RPMI8226 (cell line): ENCODE results near the gene TMEM81.

Experiments used
- DNase-seq: peaks from one replicate; pipeline ENCODE4 v3.0.0-alpha.2; 2015

Gene TMEM81

DNA sequence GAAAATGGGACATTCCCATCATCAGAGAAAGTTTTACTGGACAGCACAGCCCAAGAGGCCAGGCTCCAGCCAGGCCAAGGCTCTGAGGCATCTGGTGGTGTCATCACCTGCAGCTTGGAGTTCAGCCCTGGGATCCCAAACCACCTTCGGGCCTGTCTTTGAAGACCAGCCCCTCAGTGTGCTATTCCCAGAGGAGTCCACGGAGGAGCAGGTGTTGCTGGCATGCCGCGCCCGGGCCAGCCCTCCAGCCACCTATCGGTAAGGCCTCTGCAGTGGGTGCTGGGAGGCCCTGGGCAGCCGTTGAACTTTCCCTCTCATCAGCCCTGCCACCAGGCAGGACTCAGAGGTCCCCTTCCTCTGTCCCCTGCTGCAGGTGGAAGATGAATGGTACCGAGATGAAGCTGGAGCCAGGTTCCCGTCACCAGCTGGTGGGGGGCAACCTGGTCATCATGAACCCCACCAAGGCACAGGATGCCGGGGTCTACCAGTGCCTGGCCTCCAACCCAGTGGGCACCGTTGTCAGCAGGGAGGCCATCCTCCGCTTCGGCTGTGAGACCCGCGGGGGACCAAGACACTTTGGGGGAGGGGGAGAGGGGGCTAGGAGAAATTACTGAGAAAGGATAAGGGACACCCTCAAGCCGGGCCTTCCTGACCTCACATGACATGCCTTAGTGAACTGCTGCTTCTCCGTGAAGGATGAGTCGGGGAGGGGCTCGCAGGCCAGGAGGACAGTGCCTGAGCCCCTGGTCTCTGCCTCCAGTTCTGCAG, 26.3 kb downstream of the TMEM81 start:
- DNase-seq, result no peak

DNA sequence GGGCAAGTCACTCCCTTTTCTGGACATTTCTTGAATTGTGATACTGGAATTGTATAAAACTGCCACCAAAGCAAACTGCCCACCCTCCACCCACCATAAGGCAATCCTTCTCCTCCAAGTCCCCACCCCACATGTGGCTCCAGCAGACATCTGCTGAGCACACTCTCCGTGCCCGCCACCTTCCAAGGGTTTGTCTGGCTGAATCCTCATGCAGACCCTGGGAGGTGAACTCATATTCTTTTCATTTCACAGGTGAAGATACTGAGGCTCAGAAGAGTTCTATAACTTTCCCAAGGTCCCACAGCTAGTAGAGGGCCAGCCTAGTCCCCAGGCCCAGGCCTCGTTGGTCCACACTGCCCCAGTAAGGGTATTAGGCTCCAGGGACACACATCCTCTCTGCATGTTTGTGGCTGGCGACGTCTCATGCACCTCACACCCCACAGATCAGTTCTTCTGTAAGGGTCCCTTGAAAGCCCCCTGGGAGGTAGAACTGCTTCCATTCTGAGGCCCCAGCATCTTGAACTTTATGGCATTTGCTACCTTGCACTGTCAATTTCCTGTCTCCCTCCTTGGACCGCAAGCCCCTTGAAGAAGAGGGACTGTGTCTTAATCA, 27.2 kb downstream of the TMEM81 start:
- no peak for DNase-seq

DNA sequence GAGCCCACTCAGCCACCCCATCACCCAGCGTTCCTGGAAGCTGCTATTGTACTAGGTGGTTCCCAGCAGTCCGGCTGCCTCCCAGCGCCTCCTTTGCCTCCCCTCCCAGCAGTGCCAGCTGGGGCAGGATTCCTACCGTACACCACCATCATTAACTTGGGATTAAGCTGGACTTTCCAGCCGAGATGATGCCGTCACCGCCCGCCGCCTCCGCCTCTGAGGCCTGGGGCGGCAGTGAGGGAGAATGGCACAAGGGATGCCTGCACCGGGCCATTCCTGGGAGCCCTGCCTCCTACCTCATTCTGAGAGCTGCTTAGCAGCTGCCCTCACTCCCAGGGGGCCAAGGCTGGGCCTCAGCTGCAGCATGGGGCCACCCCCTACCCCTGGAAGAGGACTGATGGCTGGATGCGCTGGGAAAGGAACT, 28.1 kb downstream of the TMEM81 start:
- no peak for DNase-seq

DNA sequence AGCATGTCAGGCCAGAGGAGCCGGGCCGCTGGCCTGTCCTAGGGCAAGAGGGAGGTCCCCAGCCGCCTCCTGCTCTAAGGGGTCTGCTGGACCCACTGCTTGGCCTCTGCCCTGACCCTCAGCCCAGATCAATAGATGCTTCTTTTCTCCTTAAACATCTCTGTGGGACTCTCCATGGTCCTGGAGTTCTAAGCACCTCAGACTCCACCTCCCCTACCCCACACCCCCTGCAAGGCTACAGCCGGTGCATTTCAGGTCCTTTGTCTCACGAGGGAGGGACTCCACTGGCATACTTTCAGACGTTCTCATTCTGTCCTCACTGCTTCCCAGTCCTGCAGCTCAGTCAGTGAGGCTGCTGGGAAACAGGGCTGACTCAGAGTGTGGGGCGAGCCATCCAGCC, 30.2 kb downstream of the TMEM81 start:
- no peak for DNase-seq

DNA sequence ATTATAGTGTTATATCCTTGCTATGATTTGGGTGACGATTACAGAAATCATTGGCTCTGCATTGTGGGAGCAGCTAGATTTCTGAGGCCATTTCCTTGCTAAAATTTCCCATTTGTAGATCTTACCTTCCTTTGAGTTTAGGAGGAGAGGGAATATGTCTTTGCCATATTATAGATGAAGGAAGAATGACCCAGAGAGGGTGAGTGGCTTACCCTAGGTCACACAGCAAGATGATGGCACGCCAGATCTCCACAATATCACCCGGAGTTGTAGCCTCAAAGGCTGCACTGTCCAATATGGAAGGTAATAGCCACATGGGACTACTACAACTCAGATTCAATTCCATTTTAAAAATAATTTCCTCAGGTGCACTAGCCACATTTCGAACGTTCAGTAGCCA, 31.0 kb downstream of the TMEM81 start:
- DNase-seq, result no peak

DNA sequence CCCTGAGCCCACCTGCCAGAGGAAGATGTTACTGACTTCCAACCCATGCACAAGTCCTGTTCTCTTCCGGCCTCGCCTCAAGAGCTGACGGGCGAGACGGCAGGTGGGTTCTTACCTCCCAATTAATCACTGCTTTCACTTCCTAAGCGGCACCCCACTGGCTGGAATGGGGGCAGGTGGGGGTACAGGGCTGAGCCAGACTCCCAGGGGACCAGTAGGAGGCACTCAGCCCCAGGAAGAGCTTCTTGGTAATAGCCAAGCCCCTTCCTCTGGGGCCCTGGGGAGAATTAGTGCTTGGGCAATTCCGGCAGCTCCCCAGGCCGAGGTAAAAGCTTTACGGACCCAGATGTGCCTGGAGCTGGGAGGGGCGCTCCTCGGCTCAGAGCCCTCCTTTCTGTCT, 31.6 kb downstream of the TMEM81 start:
- no peak for DNase-seq

DNA sequence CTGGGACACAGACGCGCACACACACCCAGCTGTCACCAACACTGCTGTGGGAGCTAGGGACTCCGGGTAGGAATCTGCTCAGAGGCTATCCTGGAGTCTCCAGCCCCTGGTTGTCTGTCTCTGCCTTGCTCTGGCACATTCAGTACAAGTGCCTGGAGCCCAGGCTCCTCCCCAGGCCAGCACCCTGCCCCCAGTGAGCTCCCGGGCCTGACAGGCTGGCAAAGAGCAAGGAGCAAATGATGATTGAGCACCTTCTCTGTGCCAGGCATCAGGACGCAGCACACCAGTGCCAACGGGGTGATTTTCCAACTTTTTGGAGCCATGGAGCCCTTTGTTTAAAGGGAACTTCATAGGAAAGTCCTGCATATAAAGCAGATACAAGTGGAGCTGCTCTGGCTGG, 34.8 kb downstream of the TMEM81 start:
- DNase-seq, result no peak

DNA sequence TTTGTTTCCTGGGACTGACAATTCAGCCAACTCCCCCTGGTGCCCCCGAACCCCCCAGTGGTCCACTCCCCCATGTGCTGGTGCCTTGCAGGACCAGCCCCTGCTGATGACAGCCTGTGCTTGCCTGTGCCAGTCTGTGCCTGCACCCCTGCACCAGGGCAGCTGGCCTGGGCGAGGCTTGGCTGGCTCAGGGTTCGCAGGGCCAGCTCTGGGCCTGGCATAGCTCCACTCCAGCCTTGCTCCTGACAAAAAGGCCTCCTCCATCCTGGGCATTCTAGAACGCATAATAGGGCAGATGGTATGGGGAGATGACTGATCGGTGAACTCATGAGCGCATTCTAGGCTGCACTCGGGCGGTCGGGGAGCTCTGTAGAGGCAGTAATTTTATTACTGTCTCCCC, 35.9 kb downstream of the TMEM81 start:
- DNase-seq, result no peak

DNA sequence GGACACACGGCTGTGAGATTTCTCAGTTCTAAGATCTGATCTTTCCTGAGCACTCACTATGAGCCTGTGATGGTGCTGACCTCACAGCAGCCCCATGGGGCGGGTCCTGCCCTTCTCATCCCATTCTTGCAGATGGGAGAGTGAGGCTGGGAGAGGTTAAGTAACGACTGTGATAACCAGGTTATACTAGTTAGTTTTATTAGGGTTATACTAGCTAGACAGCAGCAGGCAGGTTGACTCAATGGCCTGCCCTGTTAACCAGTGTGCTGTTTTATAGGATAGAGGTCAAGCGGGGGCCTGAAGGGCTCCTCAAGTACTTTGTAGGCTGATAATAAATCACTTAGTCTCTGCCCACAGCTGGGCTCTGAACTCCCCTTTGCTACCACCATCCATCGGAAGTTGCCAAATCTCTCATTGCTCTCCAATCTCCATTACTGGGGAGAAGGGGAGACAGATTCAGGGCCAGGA, 36.5 kb downstream of the TMEM81 start:
- DNase-seq, result no peak

DNA sequence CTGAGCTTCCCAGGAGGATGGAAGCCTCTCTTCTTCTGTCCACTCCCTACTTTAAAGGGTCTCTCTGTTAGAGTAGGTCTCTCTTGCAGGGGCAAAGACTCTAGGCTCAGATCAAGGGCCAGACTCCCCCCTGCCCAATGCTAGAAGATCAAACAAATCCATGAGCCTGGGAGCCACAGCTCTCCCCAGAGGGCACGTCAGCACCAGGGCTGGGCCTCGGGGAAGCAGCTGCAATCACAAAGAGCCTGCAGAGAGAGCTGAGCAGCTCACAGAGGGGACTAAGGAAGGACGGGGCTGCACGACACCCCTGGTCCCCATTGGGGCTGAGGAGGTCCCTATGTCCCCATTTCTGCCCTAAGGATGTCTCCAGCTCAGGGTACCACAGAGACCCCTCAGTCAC, 37.4 kb downstream of the TMEM81 start:
- no peak for DNase-seq

DNA sequence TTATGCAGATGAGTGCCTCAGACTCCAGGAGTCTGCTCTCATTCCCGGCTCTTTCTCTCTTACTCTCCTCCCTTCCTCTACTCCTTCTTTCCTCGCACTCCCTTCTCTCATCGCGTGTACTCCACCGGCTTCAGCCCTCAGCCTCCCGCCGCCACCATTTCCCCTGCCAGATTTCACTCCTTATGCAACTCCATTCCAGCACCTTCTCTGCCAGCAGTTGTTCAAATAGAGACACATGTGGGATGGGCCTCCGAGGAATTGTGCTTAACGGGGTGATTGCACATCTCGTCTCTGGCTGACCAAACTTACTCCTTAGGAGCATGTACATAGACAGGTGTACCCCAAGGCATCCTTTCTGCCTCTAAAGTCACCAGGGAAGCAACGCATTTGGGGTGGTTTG, 39.1 kb downstream of the TMEM81 start:
- no peak for DNase-seq

DNA sequence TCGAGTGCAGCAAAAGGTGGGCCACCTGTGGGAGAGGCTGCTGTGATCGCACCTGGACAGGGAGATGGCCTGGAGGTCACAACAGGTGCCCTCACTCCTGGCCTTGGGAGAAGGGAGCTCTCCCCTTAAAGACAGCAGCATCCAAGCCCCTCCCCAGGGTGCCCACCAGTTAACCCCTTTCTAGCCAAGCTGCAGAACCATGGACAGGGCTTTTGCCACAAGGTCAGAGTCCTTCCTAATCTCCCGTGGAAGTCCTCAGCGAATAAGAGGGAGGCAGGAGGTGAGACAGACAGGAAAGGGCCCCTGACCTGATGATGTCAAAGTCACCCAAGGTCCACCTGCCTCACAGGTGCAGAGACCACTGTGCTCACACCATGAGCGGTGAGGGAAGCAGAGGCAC, 39.5 kb downstream of the TMEM81 start:
- no peak for DNase-seq

DNA sequence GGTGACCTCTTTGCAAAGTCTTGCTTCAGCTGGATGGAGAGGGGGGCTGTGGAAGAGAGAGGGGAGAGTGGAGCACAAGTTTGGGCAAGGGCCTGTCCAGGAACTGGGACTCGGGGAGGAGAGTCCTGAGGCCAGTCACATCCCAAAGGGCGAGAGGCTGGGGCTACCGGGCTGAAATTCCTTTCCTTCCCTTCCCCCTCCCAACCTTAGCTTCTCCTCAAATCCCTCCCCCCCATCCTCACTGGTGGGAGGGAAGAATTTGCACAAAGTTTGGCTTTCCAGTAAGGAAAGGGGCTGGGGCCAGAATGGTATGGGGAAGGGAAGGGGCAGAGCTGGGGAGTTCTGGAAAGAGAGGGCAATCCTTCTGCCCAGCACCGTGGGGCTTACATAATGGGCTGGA, 40.4 kb downstream of the TMEM81 start:
- no peak for DNase-seq

DNA sequence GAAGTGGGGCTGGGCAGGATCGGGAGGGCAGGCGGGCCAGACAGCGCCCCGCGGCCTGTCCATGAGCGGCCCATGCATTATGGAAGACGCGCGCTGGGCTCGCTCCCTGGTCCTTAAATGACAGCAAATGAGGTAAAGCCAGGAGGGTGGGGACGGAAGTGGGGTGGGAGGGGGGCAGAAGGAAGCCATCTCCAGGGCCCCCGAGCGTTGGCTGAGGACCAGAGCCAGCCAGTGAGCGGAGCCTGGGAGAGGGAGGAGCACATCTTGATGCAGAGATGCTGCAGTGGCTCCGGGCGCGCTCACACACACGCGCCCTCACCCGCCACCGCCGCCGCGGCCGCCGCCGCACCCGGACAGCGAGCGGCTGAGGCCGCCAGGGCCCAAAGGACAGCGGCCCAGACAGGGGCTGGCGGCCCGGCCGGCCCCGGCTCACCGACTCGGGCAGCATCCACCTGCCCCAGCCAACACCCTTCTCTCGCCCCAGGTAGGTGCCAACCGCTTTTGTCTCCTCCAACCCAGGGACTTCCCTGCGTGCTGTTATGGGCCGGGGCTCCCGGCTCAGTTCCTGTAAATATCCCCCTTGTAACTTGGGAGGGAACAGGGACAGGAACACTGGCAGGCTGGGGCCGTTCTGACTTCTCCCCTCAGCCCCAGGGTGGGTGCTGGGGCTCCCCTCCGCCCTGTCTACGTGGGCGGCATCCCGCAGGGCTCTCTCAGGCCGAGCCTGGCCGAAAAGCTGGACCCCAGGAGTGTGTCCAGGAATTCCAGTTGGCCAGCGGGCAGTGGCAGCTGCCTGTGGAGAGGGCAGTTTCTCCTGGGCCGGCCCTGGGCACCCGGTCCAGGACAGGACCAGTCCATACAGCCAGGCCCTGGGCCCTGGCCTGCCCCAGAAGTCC, 41.1 kb downstream of the TMEM81 start, which contains the start of gene CNTN2:
Gene CNTN2 (plus strand): TSS at position 302 of the 896 bp plus-strand sequence. CDS start 9,974 bp downstream, outside the sequence.
- DNase-seq, result no peak

DNA sequence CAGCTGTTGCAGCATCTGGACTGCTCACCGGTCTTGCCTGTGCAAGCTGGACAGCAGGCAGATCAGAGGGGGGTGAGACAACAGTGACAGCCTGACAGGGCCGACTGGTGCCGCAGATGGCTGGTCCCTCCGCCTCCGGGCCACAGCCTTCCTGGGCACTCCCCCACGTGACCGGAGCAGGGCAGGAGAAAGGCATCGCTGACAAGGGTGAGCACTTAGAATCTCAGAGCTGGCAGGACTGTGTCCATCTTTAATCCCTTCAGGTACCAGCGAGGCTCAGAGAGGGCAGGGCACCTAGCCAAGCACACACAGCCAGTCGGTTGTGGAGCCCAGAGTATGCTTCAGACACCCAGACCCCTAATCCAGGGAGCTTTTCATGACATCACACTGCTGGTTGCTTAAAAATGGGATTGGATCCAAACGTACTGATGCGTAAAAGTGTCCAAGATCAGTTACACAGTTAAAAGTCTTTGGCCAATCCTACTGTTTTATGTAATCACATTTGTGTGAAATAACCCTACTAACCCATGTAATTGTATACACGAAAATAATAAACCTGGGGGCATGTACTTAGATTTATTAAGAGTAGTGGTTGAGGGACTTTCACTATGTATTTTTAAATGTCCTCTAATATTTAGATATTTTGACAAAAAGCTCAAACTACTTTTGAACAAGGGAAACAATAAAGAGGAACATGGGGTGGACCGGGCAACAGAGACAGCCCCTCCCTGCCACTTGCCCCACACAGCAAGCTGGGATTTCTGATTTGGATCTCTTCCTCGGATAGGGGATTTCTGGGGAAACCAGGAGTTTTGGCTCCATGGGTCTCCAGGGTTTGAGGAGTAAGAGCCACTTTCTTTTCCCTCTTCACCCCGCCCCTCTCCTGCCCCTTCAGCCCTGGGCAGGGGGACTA, 42.0 kb downstream of the TMEM81 start:
- DNase-seq, result no peak

DNA sequence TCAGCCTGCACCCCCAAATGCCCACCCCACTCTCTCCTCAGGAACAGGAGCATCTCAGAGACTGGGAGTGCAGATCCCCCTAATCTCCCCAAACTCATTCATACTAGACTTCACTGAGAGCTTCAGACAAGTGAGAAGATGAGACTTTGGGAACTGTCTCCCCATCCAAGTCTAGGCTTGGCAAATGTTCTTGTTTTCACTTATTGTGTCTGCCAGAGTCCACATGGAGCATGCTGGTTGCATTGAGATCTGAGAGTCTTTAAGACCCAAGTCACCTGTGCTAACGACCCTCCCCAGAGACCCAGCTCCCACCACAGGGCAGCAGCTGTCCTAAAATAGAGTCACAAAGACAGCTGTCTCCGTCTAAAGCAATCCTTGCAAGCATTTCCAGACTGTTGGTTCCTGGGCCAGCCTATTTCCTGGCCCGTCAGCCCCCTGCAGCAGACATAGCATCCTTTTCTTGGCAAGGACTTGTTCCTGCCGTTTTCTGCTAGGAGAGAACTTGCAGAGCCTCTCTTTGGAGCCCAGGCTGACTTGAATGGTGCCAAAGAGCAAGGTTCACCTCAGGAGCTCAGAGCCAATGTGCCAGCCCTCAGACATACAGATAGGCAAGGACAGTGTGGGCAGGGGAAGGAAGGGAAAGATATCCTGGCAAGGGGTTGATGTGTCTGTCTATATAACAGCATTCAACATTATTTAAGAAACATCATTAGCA, 43.1 kb downstream of the TMEM81 start:
- no peak for DNase-seq

DNA sequence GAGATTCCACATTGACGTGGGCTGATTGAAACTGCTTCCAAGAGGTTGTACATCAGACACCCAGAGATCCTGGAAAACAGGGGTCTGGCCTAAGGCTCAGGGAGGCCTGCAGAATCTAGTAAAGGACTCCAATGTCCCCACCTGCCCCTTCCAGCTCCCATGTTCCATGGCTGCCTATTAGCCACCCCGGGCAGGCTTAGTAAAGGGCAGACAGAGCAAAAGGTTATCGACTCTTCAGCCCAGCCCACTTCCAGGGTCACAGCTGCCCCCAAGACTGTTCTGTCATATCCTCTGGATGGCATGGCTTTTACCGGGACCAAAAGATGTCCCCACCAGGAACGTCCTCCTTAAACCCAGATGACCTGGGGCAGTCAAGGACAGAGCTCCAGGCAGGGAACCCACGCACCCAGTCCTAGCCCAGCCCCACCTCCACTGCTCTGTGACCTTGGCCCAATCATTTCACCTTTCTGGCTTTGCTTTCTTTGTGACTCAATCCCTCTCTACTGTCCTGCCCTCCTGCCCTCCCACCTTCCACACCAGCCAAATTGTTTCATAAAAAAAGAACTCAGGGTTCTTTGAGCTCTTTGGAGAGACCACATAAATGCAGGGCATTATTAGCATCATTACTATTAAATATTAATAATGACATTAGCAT, 46.0 kb downstream of the TMEM81 start:
- DNase-seq, result no peak

DNA sequence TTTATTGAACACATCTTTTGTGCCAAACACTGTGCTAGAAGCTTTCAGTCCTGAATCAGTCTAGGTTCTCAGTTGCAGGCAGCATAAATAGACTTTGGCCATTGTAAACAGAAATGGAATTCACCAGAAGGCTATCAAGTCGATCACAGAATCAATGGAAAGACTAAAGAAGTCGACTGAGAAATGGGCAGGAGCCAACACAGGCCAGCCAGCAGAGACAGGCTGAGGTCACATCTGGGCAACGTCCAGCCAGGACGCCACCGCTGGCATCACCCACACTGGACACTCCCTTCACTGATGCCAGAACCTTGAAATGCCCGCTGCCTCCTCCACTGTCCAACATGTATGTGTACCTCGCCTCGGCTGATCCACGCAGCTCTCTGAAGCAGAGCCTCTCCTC, 46.7 kb downstream of the TMEM81 start:
- DNase-seq, result no peak
